CD4-positive, alpha-beta T cell (primary cell): ENCODE measurements around the gene PPP1R9A. TPM values are rescaled to one million over a fixed set of nuclear protein-coding genes. Genes with fewer than 3 reads are reported as not detected.

Experiments
- ATAC-seq: fragments of 200-7000 bp; cut with Tn5 transposase; one replicate; pipeline ENCODE4 v1.10.0; 2022; ENCODE audit warnings: mild to moderate bottlenecking; ENCODE audit not compliant: poor library complexity
- CTCF ChIA-PET: fragments of 350-600 bp; sonication (Branson Sonifier 250); formaldehyde crosslinking; loops from one replicate; lab custom pipeline; 2021; ENCODE audit warnings: antibody characterized with exemption, inconsistent platforms; lab: Charles Lee
- POLR2A ChIA-PET: fragments of 350-600 bp; sonication (Branson Sonifier 250); formaldehyde crosslinking; loops from one replicate; lab custom pipeline; 2021; ENCODE audit warnings: antibody characterized with exemption, inconsistent platforms; lab: Charles Lee
- DNase-seq, 14 experiments: peaks; one replicate each; pipeline ENCODE4 v3.0.0-alpha.2; 2013 to 2020; ENCODE audit warnings: mixed read lengths in 2 of 14
- H3K27ac ChIP-seq, 2 donors: one replicate each; pipeline versions ENCODE4 v1.5.1 to v1.7.0; 2013; ENCODE audit warnings: low read length in 2 of 2, low read depth in 1 of 2, mild to moderate bottlenecking in 1 of 2
- H3K27me3 ChIP-seq, 2 experiments: 1 replicate in 1 of 2; 2 replicates in 1 of 2; pipeline versions ENCODE4 v1.6.1 to v1.7.0; 2013; ENCODE audit warnings: low read length in 2 of 2, control low read depth in 1 of 2, mild to moderate bottlenecking in 1 of 2, moderate library complexity in 1 of 2; ENCODE audit not compliant: insufficient read depth in 2 of 2, control insufficient read depth in 1 of 2
- H3K36me3 ChIP-seq: one replicate; pipeline ENCODE4 v1.6.1; 2013; ENCODE audit warnings: low read length, control low read depth; ENCODE audit not compliant: insufficient read depth
- H3K4me1 ChIP-seq: one replicate; pipeline ENCODE4 v1.6.1; 2013; ENCODE audit warnings: low read length, control low read depth; ENCODE audit not compliant: insufficient read depth
- H3K4me3 ChIP-seq: one replicate; pipeline ENCODE4 v1.5.1; 2013; ENCODE audit warnings: mild to moderate bottlenecking, low read length, moderate library complexity
- H3K9me3 ChIP-seq, 2 experiments: 1 replicate in 1 of 2; 2 replicates in 1 of 2; pipeline versions ENCODE4 v1.6.1 to v1.7.0; 2013; ENCODE audit warnings: low read length in 2 of 2, mild to moderate bottlenecking in 2 of 2, control low read depth in 1 of 2, moderate library complexity in 1 of 2; ENCODE audit not compliant: control insufficient read depth in 1 of 2, insufficient read depth in 1 of 2
- H3K27ac Mint-ChIP-seq: one replicate; pipeline ENCODE4 v1.8.0; 2020; ENCODE audit warnings: mixed read lengths
- H3K27me3 Mint-ChIP-seq: one replicate; pipeline ENCODE4 v1.8.0; 2021; ENCODE audit warnings: mixed read lengths
- H3K36me3 Mint-ChIP-seq: one replicate; pipeline ENCODE4 v1.8.0; 2021; ENCODE audit warnings: low read depth, mixed read lengths
- H3K4me1 Mint-ChIP-seq: one replicate; pipeline ENCODE4 v1.8.0; 2021; ENCODE audit warnings: low read depth, mixed read lengths
- H3K4me3 Mint-ChIP-seq: one replicate; pipeline ENCODE4 v1.8.0; 2020; ENCODE audit warnings: mild to moderate bottlenecking, mixed read lengths
- H3K9me3 Mint-ChIP-seq: one replicate; pipeline ENCODE4 v1.8.0; 2020; ENCODE audit warnings: mixed read lengths
- CTCF ChIP-seq: fragments of 200-600 bp; IDR thresholded peaks from one replicate; pipeline ENCODE4 v1.8.0; 2022; ENCODE audit warnings: antibody characterized with exemption, mild to moderate bottlenecking
- intact Hi-C, 2 experiments: fragments of 100-400 bp; cut with DNase I in 1 of 2; cut with micrococcal nuclease in 1 of 2; formaldehyde crosslinking; loops; one replicate each; pipeline versions ENCODE4 v1.15.1 to v1.9.0; 2023 to 2025; cut with DNase I, micrococcal nuclease
- total RNA-seq, 174 experiments: library from RNA in 2 of 174; stranded (reverse) in 2 of 174; gene quantifications; one replicate each; pipeline ENCODE4 v1.2.3 and lab custom pipeline; 2021 to 2026

The PPP1R9A gene
- total RNA-seq, 2 experiments from 2014 or later, result not detected

GRCh38 chr7:95056107-95056739, 148.8 kb downstream of the PPP1R9A start:
- Histone ChIP-seq H3K36me3 (no peaks in the 10 kb centered on the region), H3K4me3 (no peak overlapping the region), H3K4me1 (no peaks in the 10 kb centered on the region), H3K9me3 (peaks cover 0 to under 1% of the 10 kb centered on the region in 2 experiments), H3K27me3 (no peaks in the 10 kb centered on the region), H3K27ac (no peak overlapping the region)
- intact Hi-C loops, result no loop called here
- no peaks in the 10 kb centered on the region for H3K36me3 Mint-ChIP-seq
- no peak for DNase-seq
- CTCF ChIA-PET, result no interaction called here
- H3K4me3 Mint-ChIP-seq, result no peak overlapping the region
- ATAC-seq, result no peak
- H3K27me3 Mint-ChIP-seq, result no peaks in the 10 kb centered on the region
- H3K27ac Mint-ChIP-seq, result no peak overlapping the region
- H3K9me3 Mint-ChIP-seq, result no peaks in the 10 kb centered on the region
- H3K4me1 Mint-ChIP-seq, result no peaks in the 10 kb centered on the region
- POLR2A ChIA-PET, result no interaction called here
- TF ChIP-seq CTCF, result no peak

GRCh38 chr7:95056901-95057300, 149.5 kb downstream of the PPP1R9A start:
- no peaks in the 10 kb centered on the region for H3K9me3 Mint-ChIP-seq

GRCh38 chr7:95059842-95060313, 152.5 kb downstream of the PPP1R9A start:
- H3K4me3 ChIP-seq, result no peak overlapping the region
- H3K27ac Mint-ChIP-seq, result no peak overlapping the region
- H3K27ac ChIP-seq, result no peak overlapping the region
- no peaks in the 10 kb centered on the region for H3K27me3 ChIP-seq
- H3K9me3 ChIP-seq, result peaks cover 0 to 3% of the 10 kb centered on the region in 2 experiments
- no peaks in the 10 kb centered on the region for H3K36me3 Mint-ChIP-seq
- CTCF ChIA-PET, result no interaction called here
- H3K9me3 Mint-ChIP-seq, result no peaks in the 10 kb centered on the region
- POLR2A ChIA-PET, result no interaction called here
- TF ChIP-seq CTCF, result no peak
- no peak for ATAC-seq
- DNase-seq, result no peak
- intact Hi-C loops, result no loop called here
- no peaks in the 10 kb centered on the region for H3K4me1 Mint-ChIP-seq
- no peaks in the 10 kb centered on the region for H3K27me3 Mint-ChIP-seq
- H3K36me3 ChIP-seq, result no peaks in the 10 kb centered on the region
- H3K4me3 Mint-ChIP-seq, result no peak overlapping the region
- H3K4me1 ChIP-seq, result no peaks in the 10 kb centered on the region

More at GRCh38 chr7:95056901-95057300, 149.5 kb downstream of the PPP1R9A start:
- Mint-ChIP-seq H3K4me3 (no peak overlapping the region), H3K4me1 (no peaks in the 10 kb centered on the region), H3K36me3 (no peaks in the 10 kb centered on the region), H3K27ac (no peak overlapping the region), H3K27me3 (no peaks in the 10 kb centered on the region)
- POLR2A ChIA-PET, result no interaction called here
- DNase-seq, result no peak
- Histone ChIP-seq H3K27ac (no peak overlapping the region), H3K4me3 (no peak overlapping the region), H3K36me3 (no peaks in the 10 kb centered on the region), H3K9me3 (peaks cover 0 to 3% of the 10 kb centered on the region in 2 experiments), H3K4me1 (no peaks in the 10 kb centered on the region), H3K27me3 (no peaks in the 10 kb centered on the region)
- intact Hi-C loops, result no loop called here
- TF ChIP-seq CTCF, result no peak
- CTCF ChIA-PET, result no interaction called here
- ATAC-seq, result no peak
